ENCODE results near the gene LCAT. TPM values are rescaled to one million over a fixed set of nuclear protein-coding genes. Genes with fewer than 3 reads are reported as not detected.

The LCAT gene
- total RNA-seq, 2 experiments from 2014 or later: 10.1 to 10.7 TPM

DNA sequence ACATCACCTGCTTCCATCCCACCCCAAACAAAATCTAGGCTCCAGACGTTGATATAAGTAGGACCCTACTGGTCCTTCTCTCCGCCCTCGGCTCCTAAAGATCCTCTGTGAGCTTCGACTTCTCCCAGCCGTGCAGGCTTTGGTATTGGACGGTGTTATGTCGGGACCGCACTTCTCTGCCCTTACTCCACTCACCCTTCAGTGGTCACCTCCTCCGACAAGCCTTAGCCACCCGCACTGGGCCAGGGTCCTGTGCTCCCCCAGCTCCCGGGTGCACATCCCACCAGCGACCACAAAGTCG lies 8.9 kb downstream of the LCAT start:
- POLR2A ChIA-PET: interaction anchor here (0.6 to 2.5 kb wide), 14 partner anchors 10 to 150 kb away, joined by 3 to 19 read pairs (median 6); partner anchors contain the start of genes DDX28, DPEP2, DUS2 and NFATC3
- DNase-seq: no peak
- Mint-ChIP-seq H3K27me3 (no peaks in the 10 kb centered on the region), H3K4me1 (ENCODE audit: low read depth) (peaks cover 36% of the 10 kb centered on the region), H3K27ac (peak overlapping the region; percentile 99), H3K4me3 (peak overlapping the region; percentile 100), H3K36me3 (peaks cover 40% of the 10 kb centered on the region), H3K9me3 (no peaks in the 10 kb centered on the region)
- intact Hi-C loops (cut with micrococcal nuclease): loop anchor here (1.0 to 5.0 kb wide), 8 partner anchors 17 to 275 kb away; partner anchors contain the start of genes ACD, DPEP2, DPEP3 and NUTF2
- CTCF ChIA-PET: interaction anchor here (1.0 to 3.2 kb wide), 6 partner anchors 43 to 414 kb away, joined by 3 to 14 read pairs (median 6); partner anchors contain the start of gene PSKH1

GRCh38 chr16:67934306-67935100 lies 9.4 kb downstream of the LCAT start:
- DNase-seq: no peak
- Mint-ChIP-seq H3K9me3 (no peaks in the 10 kb centered on the region), H3K4me1 (ENCODE audit: low read depth) (peaks cover 30% of the 10 kb centered on the region), H3K4me3 (peak overlapping the region; percentile 100), H3K36me3 (peaks cover 43% of the 10 kb centered on the region), H3K27ac (peak overlapping the region; percentile 99), H3K27me3 (no peaks in the 10 kb centered on the region)
- intact Hi-C loops (cut with micrococcal nuclease): loop anchor here (1.0 to 5.0 kb wide), 8 partner anchors 16 to 274 kb away; partner anchors contain the start of genes ACD, DPEP2, DPEP3 and NUTF2
- CTCF ChIA-PET: interaction anchor here (1.0 to 5.1 kb wide), 6 partner anchors 28 to 118 kb away, joined by 3 to 32 read pairs (median 3); partner anchors contain the start of gene NRN1L
- POLR2A ChIA-PET: interaction anchor here (1.2 to 2.4 kb wide), 7 partner anchors 42 to 151 kb away, joined by 3 to 18 read pairs (median 5); partner anchors contain the start of genes DPEP2, NFATC3, PSKH1 and RANBP10

DNA sequence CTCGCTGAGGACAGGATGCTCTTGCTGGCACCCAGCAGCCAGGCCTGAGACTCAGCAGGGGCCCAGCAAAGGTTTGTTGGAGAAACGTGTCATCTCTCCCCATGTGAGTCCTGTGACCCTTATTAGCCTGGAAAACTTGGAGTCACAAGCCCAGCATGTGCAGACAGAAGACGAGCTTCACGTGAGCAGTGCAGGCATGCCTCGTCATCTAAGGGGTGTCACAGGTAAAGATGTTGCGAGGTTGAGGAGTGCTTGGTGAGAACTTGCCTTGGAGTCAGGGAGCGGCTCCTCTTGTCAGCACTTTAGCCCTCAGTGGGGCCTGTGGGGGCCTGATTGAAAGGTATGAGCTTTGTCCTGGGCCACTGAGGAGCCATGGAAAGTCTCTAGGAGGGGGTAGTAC lies 10.1 kb downstream of the LCAT start:
- Mint-ChIP-seq H3K27ac (peak overlapping the region; percentile 46), H3K4me3 (no peak overlapping the region), H3K4me1 (ENCODE audit: low read depth) (peaks cover 26% of the 10 kb centered on the region), H3K9me3 (no peaks in the 10 kb centered on the region), H3K27me3 (no peaks in the 10 kb centered on the region), H3K36me3 (peaks cover 43% of the 10 kb centered on the region)
- intact Hi-C loops (cut with micrococcal nuclease): no loop called here
- no peak for DNase-seq
- POLR2A ChIA-PET: interaction anchor here (0.6 kb wide), 1 partner anchor 69 kb away, joined by 3 read pairs; no protein-coding TSS in a partner anchor
- CTCF ChIA-PET: interaction anchor here (1.1 to 5.1 kb wide), 3 partner anchors 29 to 117 kb away, joined by 3 to 32 read pairs (median 3); partner anchors contain the start of gene NRN1L

DNA sequence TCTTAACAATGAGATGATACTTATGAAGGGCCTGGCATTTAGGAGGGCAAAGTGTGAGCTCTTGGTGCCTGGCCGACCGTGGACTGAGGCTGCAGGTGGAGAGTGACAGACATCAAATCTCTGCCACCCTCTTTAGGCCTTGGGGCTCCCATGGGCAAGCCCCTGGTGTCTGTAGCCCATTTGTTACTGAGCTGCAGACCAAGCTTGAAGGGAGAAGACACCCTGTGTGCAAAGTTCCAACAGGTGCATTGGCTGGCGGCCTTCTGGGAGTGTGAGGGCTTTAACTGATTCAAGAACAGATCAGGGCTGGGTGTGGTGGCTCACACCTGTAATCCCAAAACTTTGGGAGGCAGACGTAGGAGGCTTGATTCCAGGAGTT lies 11.5 kb downstream of the LCAT start:
- intact Hi-C loops (cut with micrococcal nuclease): no loop called here
- no peak for DNase-seq
- peak overlapping the region; percentile 38 for H3K27ac Mint-ChIP-seq
- no peaks in the 10 kb centered on the region for H3K9me3 Mint-ChIP-seq
- H3K4me3 Mint-ChIP-seq: no peak overlapping the region
- H3K4me1 Mint-ChIP-seq (ENCODE audit: low read depth): peaks cover 25% of the 10 kb centered on the region
- H3K27me3 Mint-ChIP-seq: no peaks in the 10 kb centered on the region
- H3K36me3 Mint-ChIP-seq: peaks cover 45% of the 10 kb centered on the region
- POLR2A ChIA-PET: no interaction called here
- CTCF ChIA-PET: interaction anchor here (1.3 to 5.1 kb wide), 3 partner anchors 49 to 116 kb away, joined by 4 to 32 read pairs (median 19); partner anchors contain the start of gene NRN1L

DNA sequence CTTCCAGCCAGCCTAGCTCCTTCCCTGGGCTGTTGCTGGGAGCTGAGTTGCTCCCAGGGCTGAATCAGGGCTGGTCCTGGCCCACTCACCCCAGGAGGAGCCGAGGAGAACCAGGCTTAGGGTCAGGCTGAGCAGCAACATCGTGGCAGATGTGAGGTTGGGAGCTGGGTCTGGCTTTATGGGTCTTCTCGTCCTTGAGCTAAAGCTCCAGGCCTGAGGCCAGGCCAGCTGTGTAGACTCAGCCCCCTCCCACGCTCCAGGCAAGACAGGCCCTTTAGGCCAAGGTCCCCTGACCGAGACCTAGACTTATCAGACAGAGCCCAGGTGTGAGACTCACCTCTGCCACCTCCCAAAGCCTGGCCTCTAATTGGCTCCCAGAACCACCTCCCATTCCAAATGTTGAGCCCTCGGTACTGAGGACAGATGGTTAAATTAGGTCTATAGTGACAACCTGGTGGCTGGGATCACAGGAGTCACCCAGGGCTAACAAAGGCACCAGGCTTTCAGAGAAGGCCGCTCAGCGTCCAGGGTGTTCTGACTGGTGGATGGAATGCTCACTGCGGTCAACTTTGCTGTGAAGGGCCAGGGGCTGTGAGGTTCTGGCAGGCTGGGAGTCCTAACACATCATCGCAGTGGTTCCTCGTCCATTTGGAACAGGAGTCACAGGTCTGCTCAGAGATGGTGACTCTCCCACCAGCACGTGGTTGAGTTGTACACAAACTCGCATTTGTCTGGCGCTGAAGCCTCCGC lies 12.0 kb downstream of the LCAT start, which contains the start of gene CTRL:
Gene CTRL (minus strand): TSS at position 151 of the 750 bp plus-strand sequence. CDS start 10 bp downstream, at position 141.
- Mint-ChIP-seq H3K36me3 (peaks cover 41% of the 10 kb centered on the region), H3K27ac (peak within 1 kb of the TSS; percentile 38), H3K4me3 (no peak within 1 kb of the TSS), H3K4me1 (ENCODE audit: low read depth) (peaks cover 20% of the 10 kb centered on the region), H3K9me3 (no peaks in the 10 kb centered on the region), H3K27me3 (no peaks in the 10 kb centered on the region)
- no peak for DNase-seq
- CTCF ChIA-PET: interaction anchor here (3.3 to 5.1 kb wide), 2 partner anchors 49 to 116 kb away, joined by 19 to 32 read pairs; partner anchors contain the start of gene NRN1L
- POLR2A ChIA-PET: interaction anchor here (1.4 kb wide), 1 partner anchor 50 kb away, joined by 5 read pairs; no protein-coding TSS in a partner anchor
- intact Hi-C loops (cut with micrococcal nuclease): no loop called here

DNA sequence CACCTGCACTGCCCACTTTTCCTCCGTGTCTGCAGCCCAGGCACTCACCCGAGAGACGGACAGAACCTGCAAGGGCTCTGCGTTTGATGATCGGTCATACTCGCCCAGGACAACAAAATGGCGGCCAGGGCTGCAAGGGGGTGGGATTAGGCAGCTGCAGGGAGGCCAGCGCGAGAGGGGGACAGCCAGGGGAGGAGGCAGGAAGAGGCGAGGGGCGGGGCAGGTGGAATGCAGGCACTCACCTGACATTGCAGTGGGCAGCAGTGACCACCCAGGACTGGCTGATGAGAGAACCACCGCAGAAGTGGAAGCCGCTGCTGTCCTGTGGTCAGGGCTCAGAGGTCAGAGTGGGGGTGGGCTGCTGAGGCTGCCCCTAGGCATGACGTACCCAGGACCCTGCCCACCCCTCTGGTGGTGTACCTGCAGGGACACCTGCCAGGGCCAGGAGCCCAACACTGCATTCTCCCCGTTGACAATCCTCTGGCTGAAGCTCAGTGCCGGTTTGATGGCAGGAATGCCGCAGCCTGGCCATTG lies 13.2 kb downstream of the LCAT start:
- H3K36me3 Mint-ChIP-seq: peaks cover 32% of the 10 kb centered on the region
- no peaks in the 10 kb centered on the region for H3K9me3 Mint-ChIP-seq
- H3K27ac Mint-ChIP-seq: no peak overlapping the region
- intact Hi-C loops (cut with micrococcal nuclease): no loop called here
- CTCF ChIA-PET: interaction anchor here (1.1 to 5.1 kb wide), 3 partner anchors 47 to 115 kb away, joined by 3 to 32 read pairs (median 19); partner anchors contain the start of gene NRN1L
- POLR2A ChIA-PET: interaction anchor here (0.9 to 1.4 kb wide), 2 partner anchors 49 to 57 kb away, joined by 4 to 5 read pairs; partner anchors contain the start of gene EDC4
- H3K4me1 Mint-ChIP-seq (ENCODE audit: low read depth): peaks cover 19% of the 10 kb centered on the region
- DNase-seq: no peak
- no peak overlapping the region for H3K4me3 Mint-ChIP-seq
- no peaks in the 10 kb centered on the region for H3K27me3 Mint-ChIP-seq

GRCh38 chr16:67930191-67930590 lies 13.7 kb downstream of the LCAT start:
- no peak overlapping the region for H3K27ac Mint-ChIP-seq
- ChIA-PET CTCF (interaction anchor here (1.0 to 5.1 kb wide), 4 partner anchors 34 to 114 kb away, joined by 3 to 32 read pairs (median 11); partner anchors contain the start of gene NRN1L), POLR2A (interaction anchor here (1.4 kb wide), 1 partner anchor 48 kb away, joined by 5 read pairs; no protein-coding TSS in a partner anchor)
- H3K9me3 Mint-ChIP-seq: no peaks in the 10 kb centered on the region
- peaks cover 18% of the 10 kb centered on the region for H3K4me1 Mint-ChIP-seq (ENCODE audit: low read depth)
- peaks cover 27% of the 10 kb centered on the region for H3K36me3 Mint-ChIP-seq
- no peaks in the 10 kb centered on the region for H3K27me3 Mint-ChIP-seq
- no peak for DNase-seq
- intact Hi-C loops (cut with micrococcal nuclease): no loop called here
- H3K4me3 Mint-ChIP-seq: no peak overlapping the region

GRCh38 chr16:67928561-67929364 lies 15.2 kb downstream of the LCAT start:
- H3K27me3 Mint-ChIP-seq: no peaks in the 10 kb centered on the region
- ChIA-PET CTCF (interaction anchor here (0.6 to 5.4 kb wide), 18 partner anchors 8 to 976 kb away, joined by 3 to 62 read pairs (median 3); partner anchors contain the start of genes NRN1L and PSMB10), POLR2A (interaction anchor here (0.8 to 1.4 kb wide), 3 partner anchors 36 to 53 kb away, joined by 3 read pairs; partner anchors contain the start of genes NRN1L and PSKH1)
- intact Hi-C loops (cut with micrococcal nuclease): loop anchor here (1.0 to 5.0 kb wide), 3 partner anchors 45 to 406 kb away; no protein-coding TSS in a partner anchor
- no peak overlapping the region for H3K4me3 Mint-ChIP-seq
- H3K9me3 Mint-ChIP-seq: no peaks in the 10 kb centered on the region
- peaks cover 12% of the 10 kb centered on the region for H3K36me3 Mint-ChIP-seq
- DNase-seq: peak; percentile 87
- H3K4me1 Mint-ChIP-seq (ENCODE audit: low read depth): peaks cover 4% of the 10 kb centered on the region
- no peak overlapping the region for H3K27ac Mint-ChIP-seq

GRCh38 chr16:67928147-67928546 lies 15.8 kb downstream of the LCAT start:
- Mint-ChIP-seq H3K9me3 (no peaks in the 10 kb centered on the region), H3K4me3 (no peak overlapping the region), H3K4me1 (ENCODE audit: low read depth) (peaks cover 3% of the 10 kb centered on the region), H3K27ac (no peak overlapping the region), H3K36me3 (peaks cover 10% of the 10 kb centered on the region), H3K27me3 (no peaks in the 10 kb centered on the region)
- ChIA-PET POLR2A (interaction anchor here (0.8 to 1.4 kb wide), 4 partner anchors 35 to 52 kb away, joined by 3 read pairs; partner anchors contain the start of genes NRN1L and PSKH1), CTCF (interaction anchor here (0.7 to 5.4 kb wide), 11 partner anchors 9 to 256 kb away, joined by 3 to 62 read pairs (median 4); partner anchors contain the start of genes NRN1L and PSMB10)
- intact Hi-C loops (cut with micrococcal nuclease): loop anchor here (1.0 to 5.0 kb wide), 3 partner anchors 45 to 406 kb away; no protein-coding TSS in a partner anchor
- no peak for DNase-seq
